K562 (cell line): ENCODE results near the gene FBXO48. TPM values are rescaled to one million over a fixed set of nuclear protein-coding genes. Genes with fewer than 3 reads are reported as not detected.

Source experiments
- ATAC-seq: fragments of 200-7000 bp; cut with Tn5 transposase; 3 replicates; pipeline ENCODE4 v1.9.1; 2020; ENCODE audit warnings: moderate library complexity
- BruUV-seq: library from RNA; stranded (reverse); fragments of 400-500 nt; replicated peaks from 2 replicates; lab custom pipeline; 2021; lab: Mats Ljungman, UMichigan
- CTCF ChIA-PET: fragments of 300-600 bp; formaldehyde crosslinking; extraction: SDS; loops from one replicate; lab custom pipeline; 2021; ENCODE audit warnings: low intra/inter-chr PET ratio; lab: Yijun Ruan, JAX
- POLR2A ChIA-PET: fragments of 300-600, 350-650 bp; sonication (Branson Sonifier 250); formaldehyde crosslinking; extraction: SDS; loops from one replicate; lab custom pipeline; 2021; ENCODE audit warnings: antibody characterized with exemption, inconsistent platforms; lab: Yijun Ruan, JAX
- DNase-seq, 4 experiments: peaks; one replicate each; pipeline versions ENCODE4 v3.0.0 to v3.0.0-alpha.2; 2011 to 2018; ENCODE audit warnings: low spot score in 3 of 4, mixed read lengths in 3 of 4; ENCODE audit errors: extremely low read depth in 1 of 4
- FAIRE-seq: peaks from 2 replicates; lab custom pipeline; 2011; peaks lifted over from hg19 to GRCh38; lab: Jason Lieb, UNC
- H2AFZ ChIP-seq: 2 replicates; pipeline ENCODE4 v1.6.0; 2011; ENCODE audit warnings: low read depth, low read length, control low read depth, inconsistent platforms
- H3K27ac ChIP-seq: fragments of 200-600 bp; 3 replicates; pipeline ENCODE4 v1.8.0; 2011; ENCODE audit warnings: low read depth, mild to moderate bottlenecking, control low read depth, inconsistent platforms, low read length, moderate library complexity, mixed read lengths; ENCODE audit errors: extremely low read depth
- H3K27me3 ChIP-seq, 2 experiments: fragments of 300-600 bp in 1 of 2; 2 replicates in 1 of 2; 3 replicates in 1 of 2; pipeline versions ENCODE4 v1.6.0 to v1.8.0; 2011; ENCODE audit warnings: inconsistent platforms in 2 of 2, low read length in 2 of 2, mild to moderate bottlenecking in 1 of 2, mixed read lengths in 1 of 2, moderate library complexity in 1 of 2; ENCODE audit not compliant: control insufficient read depth in 2 of 2, insufficient read depth in 2 of 2
- H3K36me3 ChIP-seq: fragments of 300-600 bp; 3 replicates; pipeline ENCODE4 v1.8.0; 2011; ENCODE audit warnings: mild to moderate bottlenecking, low read length, inconsistent platforms; ENCODE audit not compliant: control insufficient read depth, insufficient read depth
- H3K4me1 ChIP-seq, 2 experiments: fragments of 200-600 bp in 1 of 2; replicated peaks in 1 of 2; 2 replicates in 1 of 2; 3 replicates in 1 of 2; pipeline versions ENCODE4 v1.5.1 to v1.8.0; 2011; ENCODE audit warnings: inconsistent platforms in 2 of 2, low read length in 2 of 2, mild to moderate bottlenecking in 1 of 2, mixed read lengths in 1 of 2, moderate library complexity in 1 of 2; ENCODE audit not compliant: control insufficient read depth in 2 of 2, insufficient read depth in 2 of 2
- H3K4me2 ChIP-seq: 2 replicates; pipeline ENCODE4 v1.6.1; 2011; ENCODE audit warnings: low read length, control low read depth, inconsistent platforms, mixed read lengths; ENCODE audit not compliant: insufficient read depth
- H3K4me3 ChIP-seq: fragments of 200-600 bp; sonication (generic), shearing (Covaris generic); 2 replicates; pipeline ENCODE4 v1.5.1; 2016; ENCODE audit warnings: control low read depth, inconsistent platforms
- H3K79me2 ChIP-seq: fragments of 200-600 bp; 3 replicates; pipeline ENCODE4 v1.8.0; 2011; ENCODE audit warnings: low read length, inconsistent platforms; ENCODE audit not compliant: control insufficient read depth, insufficient read depth
- H3K9ac ChIP-seq, 2 experiments: 2 replicates each; pipeline versions ENCODE4 v1.6.0 to v1.6.1; 2011; ENCODE audit warnings: low read depth in 2 of 2, low read length in 2 of 2, control low read depth in 1 of 2, inconsistent platforms in 1 of 2, mild to moderate bottlenecking in 1 of 2, mixed read lengths in 1 of 2; ENCODE audit not compliant: insufficient read depth in 1 of 2
- H3K9me1 ChIP-seq: one replicate; pipeline ENCODE4 v1.6.0; 2011; ENCODE audit warnings: inconsistent platforms, mild to moderate bottlenecking, low read length, moderate library complexity; ENCODE audit not compliant: control insufficient read depth, insufficient read depth
- H3K9me3 ChIP-seq: replicated peaks from 2 replicates; pipeline ENCODE4 v1.5.1; 2011; ENCODE audit warnings: low read depth, low read length, inconsistent platforms; ENCODE audit not compliant: control insufficient read depth, insufficient read depth
- H4K20me1 ChIP-seq: replicated peaks from 2 replicates; pipeline ENCODE4 v1.6.1; 2011; ENCODE audit warnings: low read length, inconsistent platforms, mixed read lengths; ENCODE audit not compliant: control insufficient read depth, insufficient read depth
- DEAF1 ChIP-seq: fragments of 450-650 bp; formaldehyde crosslinking; IDR thresholded peaks from 2 replicates; pipeline ENCODE4 v1.4.0; 2020; ENCODE audit warnings: mild to moderate bottlenecking, moderate library complexity
- HOMEZ ChIP-seq: fragments of 250-450 bp; sonication (Bioruptor Pico); IDR thresholded peaks from 2 replicates; pipeline ENCODE4 v1.4.0; 2020; ENCODE audit warnings: mild to moderate bottlenecking, moderate library complexity
- MECOM ChIP-seq: fragments of 250-450 bp; sonication (Bioruptor Pico); IDR thresholded peaks from 2 replicates; pipeline ENCODE4 v1.8.0; 2022; ENCODE audit warnings: inconsistent platforms
- PATZ1 ChIP-seq: fragments of 250-450 bp; sonication (Bioruptor Pico); IDR thresholded peaks from 2 replicates; pipeline ENCODE4 v1.5.0; 2020; ENCODE audit warnings: mild to moderate bottlenecking, borderline replicate concordance
- ZC3H11A ChIP-seq: IDR thresholded peaks from 2 replicates; pipeline ENCODE4 v1.6.1; 2012; ENCODE audit warnings: low read depth, low read length, improper control_type of control experiment
- ZKSCAN8 ChIP-seq: fragments of 200-800 bp; sonication (Bioruptor generic); IDR thresholded peaks from 2 replicates; pipeline ENCODE4 v1.6.1; 2016; ENCODE audit warnings: missing genetic modification characterization, missing compliant biosample characterization
- ZNF175 ChIP-seq: fragments of 200-800 bp; sonication (Bioruptor generic); IDR thresholded peaks from 2 replicates; pipeline ENCODE4 v1.6.1; 2016; ENCODE audit warnings: low read depth, mild to moderate bottlenecking, missing genetic modification characterization, missing compliant biosample characterization
- WGBS: fragments of 100-300 bp; shearing (Covaris generic); methylation state at CpG from one replicate; pipeline ENCODE4 v1.1.6; 2016; ENCODE audit warnings: low coverage, mixed read lengths; ENCODE audit not compliant: insufficient coverage; ENCODE audit errors: missing lambda C conversion rate; 5-methylcytosine and 5-hydroxymethylcytosine counted together
- in situ Hi-C: fragments of 300-500 bp; cut with MboI; formaldehyde crosslinking; loops from 4 replicates; pipeline ENCODE4 v1.15.0; 2018; ENCODE audit warnings: inconsistent platforms, mixed read lengths
- intact Hi-C: fragments of 100-400 bp; cut with micrococcal nuclease; formaldehyde crosslinking; loops from 2 replicates; pipeline ENCODE4 v1.14.2; 2022
- polyA plus RNA-seq, 8 experiments: library from polyadenylated mRNA; depleted of rRNA in 4 of 8; stranded (reverse) in 5 of 8; unstranded in 3 of 8; fragments of >200 nt; fragmentation: Nextera tagmentation in 2 of 8; fragmentation: Illumina TruSeq in 1 of 8; extraction: Ambion mirVana in 2 of 8; extraction: Trizol in 1 of 8; gene quantifications; 2 replicates each; pipeline versions ENCODE4 v1.2.1 to v1.2.3, GENCODE V29; 2011 to 2014; ENCODE audit warnings: inconsistent platforms in 1 of 8, missing spikeins in 1 of 8
- total RNA-seq, 7 experiments: library from RNA; depleted of rRNA in 6 of 7; stranded (reverse); fragments of >200 nt in 6 of 7; fragmentation: Illumina TruSeq in 2 of 7; extraction: Trizol in 2 of 7; gene quantifications; 2 replicates each; pipeline versions ENCODE4 v1.2.1 to v1.2.3, GENCODE V29; 2011 to 2021; ENCODE audit warnings: low replicate concordance in 1 of 7

Gene FBXO48
- total and polyA plus RNA-seq, 9 of the 15 experiments (the other 6 are each of a cell fraction or from before 2014, with no cell fraction given): 0.36 to 1.8 (median 0.73) TPM

- Histone ChIP-seq H2AFZ (no peak overlapping the region), H3K4me1 (no peaks in the 10 kb centered on the region), H3K27me3 (no peaks in the 10 kb centered on the region), H3K79me2 (no peaks in the 10 kb centered on the region), H3K4me2 (no peak overlapping the region), H3K9ac (no peak overlapping the region), H3K4me3 (no peak overlapping the region), H3K27ac (no peak overlapping the region), H3K9me3 (no peaks in the 10 kb centered on the region), H3K36me3 (no peaks in the 10 kb centered on the region), H3K9me1 (no peaks in the 10 kb centered on the region), H4K20me1 (no peaks in the 10 kb centered on the region)
- DNase-seq: peak; percentile 11 to 44 (median 24)
- in situ Hi-C loops (loop anchor here (10.0 to 25.0 kb wide), 2 partner anchors 149 to 217 kb away; partner anchors contain the start of gene PROKR1), intact Hi-C loops (loop anchor here (1.0 to 5.0 kb wide), 3 partner anchors 109 to 227 kb away; no protein-coding TSS in a partner anchor)
- ATAC-seq: peak; percentile 72
- ChIA-PET POLR2A (interaction anchor here (0.6 to 1.8 kb wide), 5 partner anchors 10 to 584 kb away, joined by 3 to 6 read pairs (median 3); no protein-coding TSS in a partner anchor), CTCF (interaction anchor here (0.5 to 1.9 kb wide), 6 partner anchors 158 to 563 kb away, joined by 3 to 11 read pairs (median 3); no protein-coding TSS in a partner anchor)
- BruUV-seq: no TSS peak
- 36% methylated on average over 3 of the region's 3 CpGs for WGBS
- FAIRE-seq: peak; percentile 72
- TF ChIP-seq DEAF1 (CRISPR knock-in tag) (0 out of 2 replicates have a peak, but pooled peaks have one; percentile 24), HOMEZ (CRISPR knock-in tag) (no peak), ZNF175 (CRISPR knock-in tag) (no peak), ZKSCAN8 (CRISPR knock-in tag) (no peak), ZC3H11A (no peak), PATZ1 (CRISPR knock-in tag) (no peak), MECOM (peak; percentile 69; the same call in 1 of the 2 replicates)
Measured at GRCh38 chr2:68487773-68488355, 20.8 kb upstream of the FBXO48 start.
